Raji (cell line): ENCODE results near the gene MPDU1.
A peak's percentile ranks its signal among the peaks of the same experiment; 100 is the strongest.

Experiments
- POLR2A ChIP-seq: IDR thresholded peaks from 2 replicates; pipeline ENCODE4 v1.6.1; 2011; ENCODE audit warnings: low read depth, low read length, control low read depth; ENCODE audit not compliant: insufficient read depth

The MPDU1 gene

DNA sequence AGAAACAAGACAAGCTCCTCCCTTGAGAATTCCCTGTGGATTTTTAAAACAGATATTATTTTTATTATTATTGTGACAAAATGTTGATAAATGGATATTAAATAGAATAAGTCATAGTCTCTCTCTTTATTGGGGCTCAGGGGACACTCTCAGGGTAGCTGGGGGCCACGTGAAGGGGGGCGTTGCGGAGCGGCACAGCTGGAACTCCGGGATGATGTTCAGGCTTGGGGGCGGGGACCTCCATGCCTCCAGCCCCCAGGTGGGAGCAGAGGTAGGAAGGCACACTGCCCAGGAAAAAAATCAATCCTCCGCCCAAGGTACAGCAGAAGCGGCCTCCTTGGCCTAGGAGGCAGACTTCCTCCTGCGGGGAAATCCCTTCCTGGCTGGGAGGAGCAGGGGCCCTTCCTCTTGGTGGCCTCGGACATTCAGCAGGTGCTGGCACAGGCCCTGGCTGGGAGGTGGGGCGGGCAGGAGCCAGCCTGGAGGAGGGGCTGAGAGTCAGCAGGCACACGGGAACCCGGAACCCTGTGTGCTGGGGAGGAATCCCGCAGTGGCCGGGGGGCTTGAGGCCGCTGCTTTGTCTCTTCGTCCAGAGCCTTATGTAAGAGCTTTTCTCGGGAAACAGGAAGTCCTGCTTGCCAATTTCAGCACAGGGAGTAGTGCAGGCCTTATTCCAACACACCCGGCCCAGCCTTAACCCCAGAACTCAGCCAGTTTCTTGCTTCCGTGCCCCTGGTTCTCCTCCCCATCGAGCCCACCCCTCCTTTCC lies 25.7 kb upstream of the MPDU1 start:
- 0 out of 2 replicates have a peak, but pooled peaks have one; percentile 7 for TF ChIP-seq POLR2A

DNA sequence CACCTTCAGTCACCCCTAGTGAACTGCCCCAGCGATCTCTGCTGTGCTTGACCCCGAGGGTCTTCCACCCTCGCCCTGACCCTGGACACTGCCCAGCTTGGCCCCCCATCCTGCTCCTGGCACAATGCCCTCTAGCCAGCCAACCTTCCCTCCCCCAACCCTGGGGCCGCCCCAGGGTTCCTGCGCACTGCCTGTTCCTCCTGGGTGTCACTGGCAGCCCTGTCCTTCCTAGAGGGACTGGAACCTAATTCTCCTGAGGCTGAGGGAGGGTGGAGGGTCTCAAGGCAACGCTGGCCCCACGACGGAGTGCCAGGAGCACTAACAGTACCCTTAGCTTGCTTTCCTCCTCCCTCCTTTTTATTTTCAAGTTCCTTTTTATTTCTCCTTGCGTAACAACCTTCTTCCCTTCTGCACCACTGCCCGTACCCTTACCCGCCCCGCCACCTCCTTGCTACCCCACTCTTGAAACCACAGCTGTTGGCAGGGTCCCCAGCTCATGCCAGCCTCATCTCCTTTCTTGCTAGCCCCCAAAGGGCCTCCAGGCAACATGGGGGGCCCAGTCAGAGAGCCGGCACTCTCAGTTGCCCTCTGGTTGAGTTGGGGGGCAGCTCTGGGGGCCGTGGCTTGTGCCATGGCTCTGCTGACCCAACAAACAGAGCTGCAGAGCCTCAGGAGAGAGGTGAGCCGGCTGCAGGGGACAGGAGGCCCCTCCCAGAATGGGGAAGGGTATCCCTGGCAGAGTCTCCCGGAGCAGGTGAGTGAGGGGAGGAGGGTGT lies 24.9 kb upstream of the MPDU1 start, which contains the start of gene TNFSF13:
TSS of gene TNFSF13 (plus strand) at position 207 of the 776 bp plus-strand sequence. CDS start at position 497, 290 bp downstream.
- no peak for TF ChIP-seq POLR2A

- no peak; the same call in 1 of the 2 replicates for TF ChIP-seq POLR2A
These were observed 24.1 kb upstream of the MPDU1 start for GRCh38 chr17:7559320-7560171.

- no peak for TF ChIP-seq POLR2A
These were observed 23.3 kb upstream of the MPDU1 start for GRCh38 chr17:7560172-7561027.

DNA sequence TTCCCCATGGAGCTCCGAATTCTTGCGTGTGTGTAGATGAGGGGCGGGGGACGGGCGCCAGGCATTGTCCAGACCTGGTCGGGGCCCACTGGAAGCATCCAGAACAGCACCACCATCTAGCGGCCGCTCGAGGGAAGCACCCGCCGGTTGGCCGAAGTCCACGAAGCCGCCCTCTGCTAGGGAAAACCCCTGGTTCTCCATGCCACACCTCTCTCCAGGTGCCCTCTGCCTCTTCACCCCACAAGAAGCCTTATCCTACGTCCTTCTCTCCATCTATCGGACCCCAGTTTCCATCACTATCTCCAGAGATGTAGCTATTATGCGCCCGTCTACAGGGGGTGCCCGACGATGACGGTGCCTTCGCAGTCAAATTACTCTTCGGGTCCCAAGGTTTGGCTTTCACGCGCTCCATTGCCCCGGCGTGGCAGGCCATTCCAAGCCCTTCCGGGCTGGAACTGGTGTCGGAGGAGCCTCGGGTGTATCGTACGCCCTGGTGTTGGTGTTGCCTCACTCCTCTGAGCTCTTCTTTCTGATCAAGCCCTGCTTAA lies 22.6 kb upstream of the MPDU1 start:
- 0 out of 2 replicates have a peak, but pooled peaks have one; percentile 38 for TF ChIP-seq POLR2A

DNA sequence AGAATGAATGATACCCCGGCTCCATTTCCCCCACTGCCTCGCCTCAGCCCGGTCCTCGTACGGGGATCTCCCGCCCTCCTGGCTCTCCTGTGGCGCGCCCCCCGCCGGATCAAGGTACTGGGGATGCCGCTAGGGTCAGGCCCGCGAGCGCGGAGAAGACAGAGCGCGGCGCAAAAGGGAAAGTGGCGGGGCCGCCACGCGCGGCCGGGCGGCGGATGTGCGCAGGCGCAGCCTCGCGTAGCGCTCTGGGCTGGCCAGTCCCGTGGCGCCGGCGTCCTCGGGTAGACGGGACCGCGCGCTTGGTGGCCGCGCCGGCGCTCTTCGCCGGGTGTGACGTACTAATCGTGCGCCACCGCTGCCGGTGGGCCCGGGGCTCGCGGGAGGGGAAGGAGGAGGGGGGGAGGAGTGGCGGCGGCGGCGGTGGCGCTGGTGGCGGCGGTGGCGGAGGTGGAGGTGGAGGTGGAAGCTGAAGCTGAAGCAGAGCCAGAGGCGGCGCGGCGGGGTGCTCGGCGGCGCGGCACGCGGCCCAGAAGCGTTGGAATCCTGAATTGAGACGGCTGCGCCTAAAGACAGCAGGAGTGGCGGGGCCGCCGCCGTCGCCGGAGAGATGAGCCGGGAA lies 22.0 kb upstream of the MPDU1 start, which contains the start of gene SENP3:
TSS of gene SENP3 (plus strand) at position 331 of the 619 bp plus-strand sequence. CDS start 1,158 bp downstream, outside the sequence.
- peak; percentile 75 for TF ChIP-seq POLR2A

DNA sequence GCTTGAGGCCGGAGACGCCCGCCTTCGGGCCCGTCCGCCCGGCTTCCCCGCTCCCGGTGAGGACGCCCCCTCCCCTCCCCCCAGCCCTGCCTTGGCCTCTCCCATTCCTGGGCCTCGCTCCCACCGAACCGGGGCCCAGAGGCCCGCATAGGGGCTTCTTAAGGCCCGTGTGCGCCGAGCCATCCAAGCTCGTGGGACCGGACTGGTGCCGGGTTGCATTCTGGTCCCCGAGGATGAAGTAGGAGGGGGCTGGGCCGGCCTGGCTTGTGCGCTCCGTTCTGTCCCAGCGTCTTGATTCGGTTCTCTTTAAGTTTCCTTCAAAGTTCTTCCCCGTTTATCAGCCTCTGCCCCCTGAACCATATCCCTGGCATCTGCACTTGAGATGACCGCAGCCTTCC lies 21.4 kb upstream of the MPDU1 start:
- no peak for TF ChIP-seq POLR2A

- no peak for TF ChIP-seq POLR2A
These were observed 20.4 kb upstream of the MPDU1 start for GRCh38 chr17:7563115-7563869.

GRCh38 chr17:7569571-7569970 lies 14.1 kb upstream of the MPDU1 start:
- no peak for TF ChIP-seq POLR2A

GRCh38 chr17:7570351-7570750 lies 13.3 kb upstream of the MPDU1 start:
- no peak for TF ChIP-seq POLR2A

- TF ChIP-seq POLR2A = no peak; the same call in 1 of the 2 replicates
These were observed 11.4 kb upstream of the MPDU1 start for GRCh38 chr17:7572338-7572587.

DNA sequence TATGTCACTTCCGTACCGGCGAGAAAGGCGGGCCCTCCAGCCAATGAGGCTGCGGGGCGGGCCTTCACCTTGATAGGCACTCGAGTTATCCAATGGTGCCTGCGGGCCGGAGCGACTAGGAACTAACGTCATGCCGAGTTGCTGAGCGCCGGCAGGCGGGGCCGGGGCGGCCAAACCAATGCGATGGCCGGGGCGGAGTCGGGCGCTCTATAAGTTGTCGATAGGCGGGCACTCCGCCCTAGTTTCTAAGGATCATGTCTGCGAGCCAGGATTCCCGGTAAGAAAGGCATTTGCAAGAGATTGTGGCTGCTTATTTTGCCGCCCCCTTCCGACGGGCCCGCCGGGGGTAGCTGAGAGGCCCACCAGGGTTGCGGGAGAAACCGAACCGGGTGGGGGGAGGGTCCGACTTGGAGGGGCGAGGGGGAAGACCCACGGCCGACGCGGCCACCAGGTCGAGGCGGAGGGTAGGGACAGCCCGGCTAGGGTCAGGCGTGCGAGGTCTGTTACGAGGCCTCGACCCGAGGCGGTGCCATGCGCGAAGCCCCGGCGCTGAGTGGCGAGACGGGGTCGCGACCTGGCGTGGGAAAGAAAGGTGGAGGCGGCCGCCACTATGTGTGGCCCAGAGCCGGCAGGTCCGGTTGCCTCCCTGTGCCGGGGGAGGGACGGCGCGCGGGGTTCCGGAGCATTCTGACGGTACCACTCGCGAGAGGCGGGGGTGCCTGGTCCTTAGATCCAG lies 10.9 kb upstream of the MPDU1 start:
- TF ChIP-seq POLR2A = peak; percentile 94

DNA sequence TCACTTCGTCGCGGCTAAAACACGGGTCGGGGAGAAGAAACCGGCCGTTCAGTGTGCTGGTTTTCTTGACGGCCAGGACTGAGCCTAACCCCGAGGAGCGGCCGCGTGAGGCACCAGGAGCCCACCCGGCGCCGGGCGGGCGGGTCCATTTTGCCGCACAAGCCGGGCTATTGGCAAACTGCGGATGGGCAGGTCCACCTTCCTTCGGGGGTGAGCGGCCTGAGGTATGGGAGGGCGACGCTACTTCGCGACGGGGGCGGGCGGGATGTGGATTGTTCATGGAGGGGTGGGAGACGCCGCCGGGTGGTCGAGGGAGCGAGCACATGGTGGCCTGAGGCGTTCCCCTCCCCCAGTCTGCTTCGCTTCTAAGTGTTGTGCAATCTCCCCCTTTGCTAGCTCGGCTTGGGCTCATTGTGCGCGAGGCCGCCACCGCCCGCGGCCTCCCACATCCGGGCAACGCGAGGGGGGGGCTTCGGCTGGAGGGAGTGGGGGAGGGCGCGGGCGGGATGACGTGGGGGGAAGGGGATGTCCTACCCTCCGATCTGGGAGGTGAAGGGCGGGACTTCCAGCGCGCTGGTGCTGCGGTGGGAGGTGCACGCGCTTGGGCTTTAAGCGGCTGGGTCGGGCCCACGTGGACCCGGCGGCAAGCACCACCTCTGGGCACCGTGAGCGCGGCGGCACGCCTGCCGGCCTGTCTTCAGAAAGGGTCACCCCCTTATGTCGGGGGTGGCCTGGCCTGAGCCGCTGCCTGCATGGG lies 10.2 kb upstream of the MPDU1 start:
- peak; percentile 62 for TF ChIP-seq POLR2A
